ENCODE measurements around the gene MARCHF2. TPM values are rescaled to one million over a fixed set of nuclear protein-coding genes. Genes with fewer than 3 reads are reported as not detected.
A peak's percentile ranks its signal among the peaks of the same experiment; 100 is the strongest.

MARCHF2 gene
- total and polyA plus RNA-seq, 9 of the 15 experiments (the other 6 are each of a cell fraction or from before 2014, with no cell fraction given) = 0.39 to 6.4 (median 2.2) TPM

DNA sequence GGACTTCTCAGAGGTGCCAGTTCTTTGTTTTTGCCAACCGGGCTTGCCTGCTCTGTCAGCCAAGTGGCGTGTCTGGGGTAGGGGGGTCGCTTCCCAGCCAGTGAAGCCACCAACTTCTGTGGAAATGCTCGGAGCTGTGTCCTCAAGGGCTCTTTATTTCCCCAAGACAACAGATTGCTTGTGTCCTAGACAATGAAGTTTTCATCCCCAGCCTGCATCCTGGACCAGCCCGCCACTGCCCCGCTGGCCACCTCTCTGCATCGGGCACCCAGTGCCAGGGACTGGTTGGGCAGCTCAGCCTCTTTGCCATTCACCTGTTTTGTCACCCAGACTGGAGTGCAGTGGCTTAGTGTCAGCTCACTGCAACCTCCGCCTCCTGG lies 19.2 kb upstream of the MARCHF2 start:
- CTCF ChIA-PET (ENCODE audit: low intra/inter-chr PET ratio) = no interaction called here
- Histone ChIP-seq H3K27ac (ENCODE audit: extremely low read depth, low read depth, low read length) (no peak overlapping the region), H3K79me2 (ENCODE audit: control insufficient read depth, insufficient read depth, low read length) (peaks cover 62% of the 10 kb centered on the region), H2AFZ (ENCODE audit: low read depth, low read length) (no peak overlapping the region), H3K36me3 (ENCODE audit: control insufficient read depth, insufficient read depth, low read length) (peaks cover 4% of the 10 kb centered on the region; the same call in 1 of the 3 replicates), H3K9me3 (replicated peaks; ENCODE audit: control insufficient read depth, insufficient read depth, low read depth, low read length) (no peaks in the 10 kb centered on the region), H3K9ac (ENCODE audit: insufficient read depth in 1 of 2, low read depth in 2 of 2, low read length in 2 of 2) (peak overlapping the region in 1 of 2 experiments; percentile 28; a peak in 1 of 4 replicates), H3K4me1 (replicated peaks in 1 of 2; ENCODE audit: control insufficient read depth in 2 of 2, insufficient read depth in 2 of 2, low read length in 2 of 2) (peaks cover 22 to 63% of the 10 kb centered on the region in 2 experiments; a peak in 4 of 5 replicates), H3K9me1 (ENCODE audit: control insufficient read depth, insufficient read depth, low read length) (peaks cover 6% of the 10 kb centered on the region), H4K20me1 (replicated peaks; ENCODE audit: control insufficient read depth, insufficient read depth, low read length) (peaks cover 50% of the 10 kb centered on the region), H3K4me3 (no peak overlapping the region), H3K4me2 (ENCODE audit: insufficient read depth, low read length) (no peak overlapping the region), H3K27me3 (ENCODE audit: control insufficient read depth in 2 of 2, insufficient read depth in 2 of 2, low read length in 2 of 2) (no peaks in the 10 kb centered on the region)
- 89% methylated on average over 8 of the region's 8 CpGs for WGBS (ENCODE audit: insufficient coverage, low coverage, missing lambda C conversion rate)
- BruUV-seq (replicated peaks) = no TSS peak
- POLR2A ChIA-PET = interaction anchor here (0.6 to 1.3 kb wide), 5 partner anchors 10 to 40 kb away, joined by 3 to 5 read pairs (median 3); no protein-coding TSS in a partner anchor
- FAIRE-seq (no peak), DNase-seq (ENCODE audit: extremely low read depth in 1 of 4, low spot score in 3 of 4) (no peak), ATAC-seq (no peak)
- in situ Hi-C loops (cut with MboI) (no loop called here), intact Hi-C loops (cut with micrococcal nuclease) (no loop called here)
- no peak for TF ChIP-seq ESRRA (IDR thresholded peaks at IDR 0.05; ENCODE audit: borderline replicate concordance, low read depth)
- no peak for TF ChIP-seq MCM3 (IDR thresholded peaks at IDR 0.05)
- no peak for TF ChIP-seq ZNF75A (CRISPR knock-in tag; IDR thresholded peaks at IDR 0.05)
- no peak for TF ChIP-seq ZSCAN32 (CRISPR knock-in tag; IDR thresholded peaks at IDR 0.05)
- no peak for TF ChIP-seq ZNF830 (CRISPR knock-in tag; IDR thresholded peaks at IDR 0.05)
- TF ChIP-seq DPF2 (IDR thresholded peaks at IDR 0.05) = no peak
- no peak for TF ChIP-seq ETV6 (IDR thresholded peaks at IDR 0.05; ENCODE audit: borderline replicate concordance in 1 of 2, low read depth in 2 of 2, low read length in 1 of 2)
- no peak for TF ChIP-seq ETV6 (CRISPR knock-in tag; IDR thresholded peaks at IDR 0.05; ENCODE audit: borderline replicate concordance)
- TF ChIP-seq ZZZ3 (IDR thresholded peaks at IDR 0.05) = no peak
- TF ChIP-seq ZNF41 (CRISPR knock-in tag; conservative IDR thresholded peaks at IDR 0.05) = no peak
- TF ChIP-seq SETDB1 (IDR thresholded peaks at IDR 0.05; ENCODE audit: low read length) = no peak
- TF ChIP-seq ZNF146 (CRISPR knock-in tag; IDR thresholded peaks at IDR 0.05; ENCODE audit: unreplicated experiment) = no peak
- no peak for TF ChIP-seq GTF2F1 (IDR thresholded peaks at IDR 0.05; ENCODE audit: low read depth, low read length)
- no peak for TF ChIP-seq TRIM24 (IDR thresholded peaks at IDR 0.05)
- TF ChIP-seq, protein P1, sequence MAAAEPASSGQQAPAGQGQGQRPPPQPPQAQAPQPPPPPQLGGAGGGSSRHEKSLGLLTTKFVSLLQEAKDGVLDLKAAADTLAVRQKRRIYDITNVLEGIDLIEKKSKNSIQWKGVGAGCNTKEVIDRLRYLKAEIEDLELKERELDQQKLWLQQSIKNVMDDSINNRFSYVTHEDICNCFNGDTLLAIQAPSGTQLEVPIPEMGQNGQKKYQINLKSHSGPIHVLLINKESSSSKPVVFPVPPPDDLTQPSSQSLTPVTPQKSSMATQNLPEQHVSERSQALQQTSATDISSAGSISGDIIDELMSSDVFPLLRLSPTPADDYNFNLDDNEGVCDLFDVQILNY (CRISPR knock-in tag; IDR thresholded peaks at IDR 0.05) = no peak
